MM.1S (cell line): ENCODE data around the gene ABCD1.

Experiments
- DNase-seq: peaks from one replicate; pipeline ENCODE4 v3.0.0-alpha.2; 2015
- H2AFZ ChIP-seq: fragments of 300-600 bp; sonication (generic); 2 replicates; pipeline ENCODE4 v1.6.0; 2016; ENCODE audit warnings: antibody characterized with exemption, low read length
- H3F3A ChIP-seq: fragments of 300-600 bp; sonication (generic); 2 replicates; pipeline ENCODE4 v1.6.1; 2016; ENCODE audit warnings: mild to moderate bottlenecking, antibody characterized with exemption, low read length, moderate library complexity, mixed read lengths; ENCODE audit not compliant: insufficient read depth
- H3K27ac ChIP-seq: fragments of 300-600 bp; sonication (generic); 2 replicates; pipeline ENCODE4 v1.5.1; 2016; ENCODE audit warnings: mild to moderate bottlenecking, low read length
- H3K27me3 ChIP-seq: fragments of 300-600 bp; sonication (generic); replicated peaks from 2 replicates; pipeline ENCODE4 v1.6.0; 2016; ENCODE audit warnings: low read length; ENCODE audit not compliant: insufficient read depth
- H3K36me3 ChIP-seq: fragments of 300-600 bp; sonication (generic); replicated peaks from 2 replicates; pipeline ENCODE4 v1.6.1; 2016; ENCODE audit warnings: mild to moderate bottlenecking, low read length, mixed read lengths; ENCODE audit not compliant: insufficient read depth
- H3K4me1 ChIP-seq: fragments of 300-600 bp; sonication (generic); 2 replicates; pipeline ENCODE4 v1.6.1; 2016; ENCODE audit warnings: low read length, mixed read lengths
- H3K4me2 ChIP-seq: fragments of 300-600 bp; sonication (generic); 2 replicates; pipeline ENCODE4 v1.6.0; 2016; ENCODE audit warnings: low read depth, low read length
- H3K4me3 ChIP-seq: fragments of 300-600 bp; sonication (generic); 2 replicates; pipeline ENCODE4 v1.5.1; 2016; ENCODE audit warnings: low read length, mixed read lengths
- H3K79me2 ChIP-seq: fragments of 300-600 bp; sonication (generic); 2 replicates; pipeline ENCODE4 v1.6.1; 2016; ENCODE audit warnings: mixed run types, low read length, mixed read lengths
- H3K9ac ChIP-seq: fragments of 300-600 bp; sonication (generic); 2 replicates; pipeline ENCODE4 v1.6.1; 2016; ENCODE audit warnings: low read length, mixed read lengths
- H3K9me2 ChIP-seq: fragments of 300-600 bp; sonication (generic); replicated peaks from 2 replicates; pipeline ENCODE4 v1.6.1; 2016; ENCODE audit warnings: mild to moderate bottlenecking, low read length, mixed read lengths; ENCODE audit not compliant: insufficient read depth
- H3K9me3 ChIP-seq: fragments of 300-600 bp; sonication (generic); replicated peaks from 2 replicates; pipeline ENCODE4 v1.6.1; 2016; ENCODE audit warnings: mild to moderate bottlenecking, low read length, mixed read lengths; ENCODE audit not compliant: insufficient read depth
- H4K20me1 ChIP-seq: fragments of 300-600 bp; sonication (generic); 2 replicates; pipeline ENCODE4 v1.6.1; 2016; ENCODE audit warnings: mild to moderate bottlenecking, low read length, moderate library complexity, mixed read lengths; ENCODE audit not compliant: insufficient read depth
- CTCF ChIP-seq: fragments of 300-600 bp; sonication (generic); IDR thresholded peaks from 2 replicates; pipeline ENCODE4 v1.5.1; 2016; ENCODE audit warnings: antibody characterized with exemption, low read length, mixed read lengths
- EZH2 ChIP-seq: fragments of 300-600 bp; sonication (generic); optimal IDR thresholded peaks from 2 replicates; pipeline ENCODE3; 2017; ENCODE audit warnings: low read depth, mild to moderate bottlenecking, antibody characterized with exemption, low read length, mixed read lengths
- EZH2phosphoT487 ChIP-seq: fragments of 300-600 bp; sonication (generic); IDR thresholded peaks from 2 replicates; pipeline ENCODE4 v1.6.1; 2018; ENCODE audit warnings: antibody characterized with exemption, low read length

Gene ABCD1

GRCh38 chrX:153793291-153793690, 68.6 kb downstream of the ABCD1 start:
- H3K4me3 ChIP-seq: peak overlapping the region; percentile 91
- 0 out of 2 replicates have a peak, but pooled peaks cover 6% of the 10 kb centered on the region for H3K4me1 ChIP-seq
- no peaks in the 10 kb centered on the region for H3K36me3 ChIP-seq
- no peak for DNase-seq
- TF ChIP-seq CTCF (no peak), EZH2phosphoT487 (no peak), EZH2 (no peak)
- no peaks in the 10 kb centered on the region for H3F3A ChIP-seq
- no peaks in the 10 kb centered on the region for H3K27me3 ChIP-seq
- no peaks in the 10 kb centered on the region for H4K20me1 ChIP-seq
- peaks cover 51% of the 10 kb centered on the region for H3K79me2 ChIP-seq
- no peaks in the 10 kb centered on the region for H3K9me3 ChIP-seq
- peak overlapping the region; percentile 45 for H2AFZ ChIP-seq
- H3K9me2 ChIP-seq: no peaks in the 10 kb centered on the region
- peak overlapping the region; percentile 93 for H3K9ac ChIP-seq
- peak overlapping the region; percentile 84; the same call in 1 of the 2 replicates for H3K27ac ChIP-seq
- H3K4me2 ChIP-seq: peak overlapping the region; percentile 72
